HG02973 (cell line): ENCODE results near the gene CD7.

Experiments
- ATAC-seq: cut with Tn5 transposase; IDR thresholded peaks from one replicate; pipeline ENCODE4 v1.9.1; 2021; ENCODE audit warnings: moderate library complexity; ENCODE audit not compliant: unreplicated experiment

The CD7 gene

DNA sequence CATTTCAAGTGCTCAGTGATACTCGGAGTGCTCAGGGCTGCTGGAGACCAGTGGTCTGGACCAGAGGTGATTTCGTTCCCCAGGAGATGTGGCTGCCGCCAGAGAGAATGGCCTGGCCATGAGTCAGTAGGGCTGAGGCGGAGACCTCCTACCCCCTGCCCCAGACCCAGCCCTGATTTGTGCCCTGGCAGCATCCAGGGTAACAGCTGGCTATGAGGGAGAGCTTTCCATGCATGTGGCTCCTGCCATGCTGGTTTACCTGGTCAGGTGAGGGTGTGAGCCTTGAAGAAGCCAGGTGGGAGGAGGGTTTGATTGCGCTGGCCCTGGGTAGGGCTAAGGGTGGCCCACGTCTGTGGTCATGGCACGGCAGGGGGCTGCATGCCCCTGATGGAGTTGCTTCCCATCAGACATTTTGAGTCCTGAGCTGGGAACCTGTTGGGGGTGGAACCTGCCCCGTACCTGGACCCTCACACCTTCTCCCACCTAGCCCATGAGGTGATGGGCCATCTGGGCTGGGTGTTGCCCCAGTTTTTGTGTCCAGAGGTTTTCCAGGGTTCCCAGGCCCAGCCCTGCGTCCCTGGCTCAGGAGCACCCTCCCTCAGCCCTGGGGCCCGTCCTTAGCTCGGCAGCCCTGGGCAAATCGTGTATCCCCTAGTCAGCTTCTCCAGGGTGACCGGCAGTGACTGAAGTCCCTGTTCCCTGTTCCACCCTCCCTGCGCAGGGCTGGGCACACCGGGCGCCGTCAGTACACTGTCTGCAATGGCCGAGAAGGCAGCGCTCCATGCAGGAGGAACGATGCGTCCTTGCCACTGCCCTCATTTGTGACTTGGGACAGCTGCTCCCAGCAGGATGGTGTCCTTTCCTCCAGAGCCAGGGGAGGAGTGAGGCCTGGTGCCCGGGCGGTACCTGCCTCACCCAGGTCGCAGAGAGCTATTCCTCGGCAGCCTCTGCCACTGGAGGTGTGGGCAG, 34.9 kb downstream of the CD7 start:
- ATAC-seq = no peak

DNA sequence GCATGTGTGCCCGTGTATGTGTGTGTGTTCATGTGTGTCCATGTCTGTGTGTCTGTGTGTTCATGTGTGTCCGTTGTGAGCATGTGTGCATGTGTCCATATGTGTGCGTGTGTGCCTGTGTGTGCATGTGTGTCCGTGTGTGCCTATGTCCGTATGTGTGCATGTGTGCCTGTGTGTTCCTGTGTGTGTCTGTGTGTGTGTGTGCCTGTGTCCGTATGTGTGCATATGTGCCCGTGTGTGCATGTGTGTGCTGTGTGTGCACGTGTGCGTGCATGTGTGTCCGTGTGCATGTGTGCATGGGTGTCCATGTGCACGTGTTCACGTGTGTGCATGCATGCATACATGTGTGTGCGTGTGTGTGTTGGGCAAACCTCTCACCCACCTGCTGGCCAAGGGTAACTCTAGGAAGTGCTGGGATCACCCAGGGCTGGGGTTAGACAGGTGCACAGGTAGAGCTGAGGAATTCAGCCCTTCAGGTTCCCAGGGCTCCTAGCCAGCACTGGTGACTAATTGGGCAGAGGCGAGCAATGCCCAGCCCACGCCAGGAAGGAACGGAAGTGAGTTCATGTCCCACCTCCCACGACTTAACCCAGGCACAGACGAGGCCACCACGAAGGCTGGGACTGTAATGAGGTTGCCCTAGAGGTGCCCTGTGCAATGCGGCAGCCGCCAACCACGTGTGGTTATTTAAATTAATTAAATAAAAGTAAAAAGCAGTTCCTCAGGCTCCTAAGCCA, 35.7 kb downstream of the CD7 start:
- no peak for ATAC-seq

DNA sequence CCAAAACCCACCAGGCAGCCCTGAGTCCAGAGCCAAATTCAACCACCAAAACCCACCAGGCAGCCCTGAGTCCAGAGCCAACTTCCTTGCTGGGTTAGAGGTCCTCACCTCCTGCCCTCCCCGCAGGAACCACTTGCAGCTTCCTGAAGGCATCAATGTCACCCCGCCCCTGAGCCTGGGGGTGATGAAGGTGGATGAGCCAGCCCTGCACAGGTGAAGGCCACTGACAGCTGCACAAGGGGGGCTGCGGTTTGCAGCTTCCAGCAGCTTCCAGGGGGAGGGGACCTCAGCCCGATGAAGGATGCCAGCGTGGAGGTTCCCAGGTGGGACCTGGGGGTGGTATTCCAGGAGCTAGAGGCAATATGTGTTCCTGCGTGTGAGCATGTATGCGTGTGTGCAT, 36.3 kb downstream of the CD7 start:
- ATAC-seq = no peak

DNA sequence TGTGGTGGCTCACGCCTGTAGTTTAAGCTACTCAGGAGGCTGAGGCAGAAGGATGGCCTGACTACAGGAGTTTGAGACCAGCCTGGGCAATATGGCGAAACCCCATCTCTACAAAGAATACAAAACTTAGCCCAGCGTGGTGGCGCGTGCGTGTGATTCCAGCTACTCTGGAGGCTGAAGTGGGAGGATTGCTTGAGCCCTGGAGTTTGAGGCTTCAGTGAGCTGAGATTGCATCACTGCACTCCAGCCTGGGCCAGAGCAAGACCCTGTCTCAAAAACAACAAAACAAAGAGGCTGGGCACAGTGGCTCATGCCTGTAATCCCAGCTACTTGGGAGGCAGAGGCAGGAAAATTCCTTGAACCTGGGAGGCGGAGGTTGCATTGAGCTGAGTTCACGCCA, 36.9 kb downstream of the CD7 start:
- ATAC-seq = no peak

DNA sequence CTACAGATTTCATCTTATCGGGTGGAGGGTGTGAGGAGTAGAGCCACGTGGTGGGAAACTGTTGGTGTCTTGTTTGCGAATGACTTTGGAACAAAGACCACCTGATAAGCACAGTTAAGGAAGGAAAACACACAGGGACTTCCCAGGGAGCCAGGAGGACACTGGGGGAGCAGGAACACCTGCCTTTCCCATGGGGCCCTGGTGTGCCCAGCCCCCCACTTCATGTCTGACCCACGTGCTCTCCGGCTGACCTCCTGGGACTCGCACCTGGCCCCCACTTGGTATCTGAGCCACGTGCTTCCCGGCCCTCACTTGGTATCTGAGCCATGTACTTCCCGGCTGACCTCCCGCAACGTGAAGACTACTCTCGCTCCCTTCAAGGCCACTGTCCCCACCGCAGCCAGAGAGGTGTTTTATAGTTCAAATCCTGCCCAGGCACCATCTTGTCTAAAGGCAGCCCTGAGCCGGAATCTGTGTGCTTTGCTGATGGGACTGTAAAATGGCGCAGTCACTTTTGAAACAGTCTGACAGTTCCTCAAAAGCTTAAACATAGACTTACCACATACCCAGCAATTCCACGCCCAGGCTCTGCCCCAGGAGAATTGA, 38.5 kb downstream of the CD7 start:
- no peak for ATAC-seq

DNA sequence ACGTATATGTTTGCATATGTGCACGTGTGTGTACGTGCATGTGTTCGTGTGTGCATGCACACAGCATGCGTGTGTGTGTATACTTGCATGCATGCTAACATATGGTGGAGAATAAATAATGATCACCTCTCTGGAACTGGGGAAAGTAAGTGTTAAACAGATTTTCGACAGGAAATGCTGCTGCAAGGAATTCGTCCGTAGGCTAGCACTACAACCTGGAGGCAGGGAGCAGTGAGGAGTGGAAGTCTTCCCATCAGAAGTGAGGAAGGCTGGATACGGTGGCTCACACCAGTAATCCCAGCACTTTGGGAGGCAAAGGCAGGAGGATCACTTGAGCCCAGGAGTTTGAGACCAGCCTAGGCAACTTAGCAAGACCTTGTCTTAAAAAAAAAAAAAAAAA, 39.1 kb downstream of the CD7 start:
- ATAC-seq = no peak

DNA sequence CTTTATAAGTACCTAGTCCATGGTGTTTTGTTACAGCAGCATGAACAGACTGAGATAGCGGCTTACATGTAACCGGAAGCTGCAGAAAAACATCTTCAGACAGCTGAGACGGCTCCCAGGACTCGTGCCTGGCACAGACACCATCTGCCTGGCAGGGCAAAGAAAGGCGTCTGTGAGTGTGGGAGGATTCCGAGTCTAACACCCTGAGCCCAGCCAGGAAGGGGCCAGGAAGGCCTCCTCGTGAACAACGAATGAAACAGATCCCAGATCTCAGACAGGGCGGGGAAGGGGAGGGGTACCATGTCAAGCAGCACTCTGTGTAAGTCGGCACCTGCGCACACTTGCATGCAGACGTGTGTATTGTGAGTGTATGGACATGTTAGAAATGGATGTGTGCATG, 39.6 kb downstream of the CD7 start:
- no peak for ATAC-seq

DNA sequence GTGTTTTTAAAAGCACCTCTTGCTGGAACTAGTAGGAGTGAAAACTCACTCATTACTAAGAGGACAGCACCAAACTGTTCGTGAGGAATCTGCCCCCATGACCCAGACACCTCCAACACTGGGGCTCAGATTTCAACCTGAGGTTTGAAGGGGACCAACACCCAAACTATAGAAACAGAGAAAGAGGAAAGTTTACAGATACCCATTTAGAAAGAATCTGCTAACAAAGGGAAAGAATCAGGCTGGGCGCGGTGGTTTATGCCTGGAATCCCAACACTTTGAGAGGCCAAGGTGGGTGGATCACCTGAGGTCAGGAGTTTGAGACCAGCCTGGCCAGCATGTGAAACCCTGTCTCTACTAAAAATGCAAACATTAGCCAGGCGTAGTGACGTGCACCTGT, 40.5 kb downstream of the CD7 start:
- no peak for ATAC-seq

DNA sequence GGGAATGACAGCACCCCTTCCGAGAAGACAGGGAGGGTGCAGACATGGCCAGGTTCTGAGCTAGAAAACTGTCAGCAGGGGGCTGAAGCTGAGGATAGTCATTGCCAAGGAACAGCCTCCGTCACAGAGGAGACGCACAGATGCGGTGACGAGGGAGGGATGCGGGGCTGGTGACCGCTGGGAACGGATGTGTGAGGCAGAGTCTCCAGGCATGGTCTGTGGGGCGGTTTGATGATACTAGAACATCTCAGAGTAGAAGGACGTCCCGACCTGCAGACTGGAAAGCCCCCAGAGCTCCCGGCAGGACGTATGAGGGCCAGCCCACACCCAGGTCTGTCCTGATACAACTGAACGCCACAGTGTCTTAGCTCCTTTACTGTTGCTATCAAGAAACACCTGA, 42.1 kb downstream of the CD7 start:
- no peak for ATAC-seq

DNA sequence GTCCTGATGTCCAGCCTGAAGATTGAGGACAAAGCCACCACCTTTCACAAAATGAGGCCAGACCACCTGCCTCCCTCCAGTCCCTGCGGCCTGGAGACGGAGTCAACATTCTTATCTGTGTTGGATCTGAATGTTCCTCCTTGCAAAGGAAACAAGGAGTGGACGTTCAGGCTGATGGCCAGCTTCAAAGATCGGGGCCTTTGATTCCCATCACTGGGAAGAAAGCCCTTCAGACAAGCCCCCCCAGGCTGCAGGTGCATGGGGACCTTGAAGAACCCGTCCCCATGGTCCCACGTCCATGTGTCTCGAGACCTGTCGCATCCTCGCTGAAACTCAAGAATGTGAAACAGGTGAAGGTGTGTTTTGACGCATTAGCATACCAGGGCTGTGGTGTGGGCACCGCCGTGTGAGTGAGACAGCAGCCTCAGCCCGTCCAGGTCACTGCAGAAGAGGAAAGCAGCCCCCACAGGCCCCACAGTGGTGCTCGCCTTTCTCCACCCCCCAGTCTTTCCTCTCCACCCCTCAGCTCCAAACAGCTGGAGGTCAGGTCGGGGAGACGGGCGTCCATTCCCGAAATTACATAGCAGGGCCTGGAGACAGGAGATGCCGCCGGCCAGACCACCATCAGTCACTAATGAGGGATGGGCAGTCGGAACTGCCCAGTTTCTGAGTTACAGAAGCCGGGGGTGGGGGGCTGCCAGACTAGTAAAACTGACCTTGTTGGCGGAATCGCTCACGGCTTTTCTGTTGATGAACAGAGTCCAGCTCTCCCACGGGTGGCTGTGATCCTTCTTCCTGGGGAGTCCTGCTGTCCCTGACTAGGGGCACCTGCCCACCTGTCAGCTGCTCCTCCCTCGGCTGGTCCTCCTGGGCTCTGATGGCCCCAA, 43.0 kb downstream of the CD7 start:
- no peak for ATAC-seq

DNA sequence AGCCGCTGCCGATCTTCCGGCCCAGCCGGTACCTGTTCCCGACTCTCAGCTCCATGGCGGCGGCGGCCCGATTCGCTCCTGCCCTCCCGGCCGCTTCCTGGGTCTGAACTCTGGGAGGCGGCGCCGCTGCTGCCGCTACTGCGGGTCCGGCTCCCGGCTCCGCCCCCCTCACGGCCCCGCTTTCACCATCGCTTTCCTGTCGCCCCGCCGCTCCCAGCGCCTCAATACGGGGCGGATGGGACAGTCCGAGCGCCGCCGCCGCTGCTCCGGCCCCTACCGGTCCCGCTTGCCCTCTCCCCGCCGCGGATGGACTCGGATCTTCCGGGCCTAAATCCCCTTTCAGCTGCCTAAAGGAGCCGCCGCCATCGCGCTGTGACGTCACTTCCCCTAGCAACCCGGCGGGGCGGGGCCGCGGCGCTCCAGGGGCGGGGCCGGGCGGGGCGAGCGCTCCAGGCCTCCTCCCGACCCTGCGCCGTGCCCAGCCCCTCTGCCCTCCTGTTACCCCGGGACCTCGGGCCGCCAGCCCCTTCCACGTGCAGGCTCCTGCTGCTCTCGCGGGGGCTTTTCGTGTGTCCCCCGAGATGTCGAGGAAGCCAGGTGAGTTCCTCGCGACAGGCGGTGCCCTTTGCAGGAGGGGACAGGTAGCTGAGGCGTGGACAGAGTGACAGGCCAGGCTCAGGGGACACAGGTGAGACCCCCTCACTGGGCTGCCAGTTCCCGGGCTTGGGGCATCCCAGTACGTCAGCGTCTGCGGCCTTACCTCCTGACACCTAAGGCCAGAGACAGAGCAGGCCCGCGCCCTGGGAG, 43.9 kb downstream of the CD7 start, which contains the start of gene CSNK1D:
TSS of gene CSNK1D (minus strand) at position 374 of the 807 bp plus-strand sequence. CDS start at position 55, 319 bp downstream.
- ATAC-seq = peak; percentile 61

DNA sequence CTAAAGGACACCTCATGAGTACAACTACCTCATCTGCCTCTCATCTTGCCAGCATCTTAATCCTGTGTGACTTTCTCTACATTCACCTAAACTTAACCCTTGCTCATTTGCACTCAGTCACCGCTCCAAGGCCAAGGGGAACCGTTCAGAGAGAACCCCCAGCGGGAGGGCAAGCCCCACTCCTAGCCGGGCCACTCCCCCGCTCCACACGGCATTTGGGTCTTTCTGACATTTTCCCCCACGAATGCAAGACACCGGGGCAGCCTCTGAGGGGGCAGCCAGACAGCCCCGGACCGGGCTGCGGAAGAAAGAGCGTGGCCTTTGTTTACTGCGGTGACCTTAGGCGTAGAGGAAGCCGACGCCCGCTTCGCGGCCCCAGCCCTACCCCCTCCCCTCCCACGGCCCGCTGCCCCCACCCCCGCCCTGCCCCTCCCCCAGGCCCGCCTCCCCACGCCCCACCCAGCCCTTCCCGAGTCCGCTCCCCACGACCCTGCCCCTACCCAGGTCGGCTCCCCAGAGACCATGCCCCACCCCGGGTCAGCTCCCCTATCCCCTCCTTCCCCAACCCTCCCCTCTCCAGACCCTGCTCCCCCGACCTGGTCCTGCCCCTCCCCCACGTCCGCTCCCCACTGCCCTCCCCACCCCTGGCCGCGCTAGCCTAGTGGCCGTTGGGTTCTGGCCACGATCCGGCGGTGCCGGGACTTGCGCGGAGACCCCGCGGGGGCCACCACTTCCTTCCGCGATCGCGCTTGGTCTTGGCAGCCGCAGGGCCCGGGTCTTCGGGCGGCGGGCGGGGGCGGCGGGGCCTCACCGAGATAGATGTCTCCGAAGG, 44.7 kb downstream of the CD7 start:
- ATAC-seq = peak; percentile 11

DNA sequence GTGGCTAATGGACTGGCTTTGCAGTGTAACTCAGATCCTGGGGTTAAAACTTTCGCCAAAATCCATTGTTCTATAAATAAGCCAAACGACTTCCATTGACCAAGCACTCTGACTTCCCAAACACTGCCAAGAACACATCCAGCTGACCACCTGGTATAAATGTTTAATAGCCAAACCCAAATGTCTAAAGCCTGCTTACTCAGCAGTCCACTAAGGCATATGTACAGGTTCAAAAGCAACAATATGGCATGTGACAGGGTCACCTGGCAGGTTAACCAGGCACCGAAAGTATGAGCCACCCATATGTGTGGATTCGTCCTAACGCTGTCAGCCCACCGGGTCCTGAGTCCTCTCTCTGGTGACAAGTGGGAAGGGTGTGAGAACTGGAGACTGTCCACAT, 46.0 kb downstream of the CD7 start:
- no peak for ATAC-seq

DNA sequence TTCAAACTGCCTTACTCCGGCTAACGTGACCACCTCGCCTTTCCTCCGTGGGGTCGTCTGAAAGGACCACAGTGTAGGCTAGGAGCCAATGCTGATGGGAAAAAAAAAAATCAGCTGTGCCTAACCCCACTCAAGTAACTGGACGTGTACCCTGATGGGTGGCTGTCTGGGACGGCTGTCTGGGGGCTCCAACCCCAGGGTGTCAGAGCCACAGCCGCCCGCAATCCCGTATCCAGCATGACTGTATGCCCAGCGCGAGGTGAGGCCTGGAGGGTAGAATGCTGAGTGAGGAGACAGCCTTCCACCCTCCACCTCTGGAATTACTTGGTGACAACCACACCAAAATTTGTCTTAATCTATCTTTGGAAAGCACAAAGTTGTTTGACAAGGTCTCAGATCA, 46.8 kb downstream of the CD7 start:
- ATAC-seq = no peak

DNA sequence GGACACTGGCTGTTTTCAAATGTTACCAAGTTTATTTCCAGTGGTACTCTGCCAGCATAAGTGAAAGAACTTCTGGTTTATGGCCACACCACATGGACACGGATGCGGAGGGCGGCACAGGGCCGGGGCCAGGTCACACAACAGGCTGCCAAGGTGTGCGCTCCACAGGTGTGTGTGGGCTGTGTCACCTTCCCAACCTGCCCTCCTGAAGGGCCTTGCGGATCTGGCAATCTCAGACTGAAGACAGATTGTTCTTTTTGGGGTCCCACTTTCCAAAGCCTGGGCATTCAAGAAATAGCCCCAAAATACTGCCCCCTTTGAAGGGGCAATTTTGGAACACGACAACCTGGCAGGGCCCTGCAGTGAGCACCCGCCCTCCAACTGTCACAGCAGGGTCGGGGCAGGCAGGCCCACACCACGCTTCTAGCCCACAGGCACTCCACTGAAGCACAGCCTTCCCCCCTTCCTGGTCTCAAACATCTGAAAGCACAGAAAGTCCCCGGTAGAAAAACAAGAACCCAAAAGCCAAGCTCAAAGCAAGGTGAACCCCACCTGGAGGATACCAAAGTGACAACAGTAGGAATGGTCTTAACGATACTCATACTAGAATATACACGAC, 47.4 kb downstream of the CD7 start:
- no peak for ATAC-seq

DNA sequence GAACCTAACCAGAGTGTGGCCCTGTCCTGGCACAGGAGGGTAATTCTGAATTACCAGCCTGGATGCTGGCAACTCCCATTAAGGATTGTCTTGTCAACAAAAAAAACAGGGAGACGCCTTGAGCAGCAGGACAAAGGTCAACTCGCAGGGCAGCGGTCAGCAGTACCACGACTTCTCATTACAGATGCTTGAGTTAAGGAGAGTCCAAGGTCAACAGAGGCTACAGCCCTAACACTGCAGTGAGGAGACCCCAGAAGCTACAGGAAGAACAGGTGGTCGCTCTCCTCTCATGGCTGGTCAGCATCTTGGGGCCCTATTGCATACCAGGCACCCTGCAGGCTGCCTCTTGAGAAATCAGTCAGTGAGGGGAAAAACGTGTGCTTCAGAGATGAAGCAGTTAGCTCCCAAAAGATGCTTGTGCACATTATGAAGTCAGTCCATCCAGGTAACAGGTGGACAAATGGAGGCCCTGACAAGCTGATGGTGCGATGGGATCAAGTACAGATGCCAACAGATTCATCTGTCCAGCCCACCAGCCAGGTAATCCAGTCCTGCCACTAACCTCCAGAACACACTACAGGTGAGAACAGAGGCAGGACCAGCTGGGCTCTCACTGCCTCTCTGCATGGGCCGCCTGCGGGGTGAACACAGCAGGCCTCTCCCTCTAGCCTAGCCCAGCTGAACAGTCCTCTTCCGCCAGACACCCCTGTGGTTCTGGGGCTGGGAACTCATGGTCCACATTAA, 48.1 kb downstream of the CD7 start:
- no peak for ATAC-seq

DNA sequence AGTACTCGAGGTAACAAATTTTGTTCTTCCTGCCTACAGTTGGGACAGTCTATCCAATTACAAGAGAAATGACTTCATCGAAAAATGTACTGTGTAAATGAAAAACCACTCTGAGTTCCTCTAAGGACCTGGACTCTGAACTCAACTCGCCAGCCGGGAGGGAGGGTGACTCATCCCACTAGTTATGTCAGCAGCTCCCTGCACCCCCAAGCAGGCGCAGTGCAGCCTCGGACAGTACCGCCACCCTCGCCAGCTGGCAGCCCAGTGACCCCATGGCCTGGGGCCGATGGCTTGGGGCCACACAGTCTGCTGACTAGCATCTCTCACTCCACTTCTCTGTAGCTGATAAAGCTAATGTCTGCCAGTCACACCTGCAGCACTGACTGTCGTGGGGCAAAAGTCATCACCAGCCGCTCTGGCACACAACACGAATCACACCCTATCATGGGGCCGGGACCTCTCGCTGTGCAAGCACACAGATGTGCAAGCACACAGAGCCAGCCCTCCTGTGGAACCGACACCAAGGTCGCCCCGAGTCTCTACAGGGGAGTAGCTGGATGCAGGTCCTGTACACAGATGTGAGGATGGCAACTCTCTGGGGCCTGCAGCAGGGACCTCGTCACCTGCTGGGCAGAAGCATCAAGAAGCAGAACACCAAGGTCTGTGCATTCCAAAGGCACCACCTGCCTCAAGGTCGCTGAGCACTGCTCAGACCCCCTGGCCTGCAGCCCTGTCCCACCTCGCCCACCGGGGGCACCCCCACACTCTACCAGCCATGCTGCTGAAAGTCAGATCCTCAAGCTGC, 49.6 kb downstream of the CD7 start:
- no peak for ATAC-seq
